GM19324 (cell line): ENCODE measurements around the gene KMT2C.

Source experiments
- ATAC-seq: cut with Tn5 transposase; IDR thresholded peaks from one replicate; pipeline ENCODE4 v1.9.1; 2021; ENCODE audit warnings: mild to moderate bottlenecking, moderate library complexity; ENCODE audit not compliant: unreplicated experiment, low FRiP score

Gene KMT2C

DNA sequence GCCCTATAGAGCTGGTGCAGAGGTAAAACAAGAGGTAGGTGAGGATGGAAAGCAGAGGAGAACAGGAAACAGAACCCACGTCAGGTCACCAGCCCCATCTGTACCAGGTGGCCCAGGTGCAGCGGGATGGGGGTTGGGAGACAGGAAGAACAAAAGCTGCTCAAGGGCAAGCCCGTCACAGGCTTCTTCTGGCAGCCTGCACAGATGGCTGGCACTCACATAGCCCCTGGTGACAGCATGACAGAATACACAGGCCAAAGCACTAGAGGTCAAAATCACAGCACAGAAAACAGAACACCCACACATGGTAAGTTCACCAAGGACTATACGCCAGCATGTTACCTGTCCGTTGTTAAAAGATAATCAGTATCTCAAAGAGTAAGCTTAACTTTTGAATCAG, 283.5 kb downstream of the KMT2C start:
- no peak for ATAC-seq

DNA sequence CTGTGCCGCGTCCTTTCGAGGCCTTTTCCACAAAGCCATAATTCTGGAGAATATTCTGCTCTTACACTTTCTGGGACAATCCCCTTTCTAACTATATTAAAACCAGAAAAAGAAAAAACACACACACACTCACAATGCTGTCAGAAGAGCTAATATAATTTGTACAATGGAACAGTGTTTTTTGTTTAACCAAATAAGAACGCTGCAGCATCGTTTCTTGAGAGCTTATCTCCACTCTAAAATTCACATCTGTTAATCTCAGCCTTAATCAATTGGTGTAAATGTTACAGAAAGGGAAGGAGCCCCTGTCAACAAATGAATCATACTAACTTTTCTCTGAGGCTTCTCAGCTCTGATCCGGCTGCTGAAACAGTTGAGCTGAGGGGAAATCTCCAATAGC, 286.4 kb downstream of the KMT2C start:
- ATAC-seq, result no peak

DNA sequence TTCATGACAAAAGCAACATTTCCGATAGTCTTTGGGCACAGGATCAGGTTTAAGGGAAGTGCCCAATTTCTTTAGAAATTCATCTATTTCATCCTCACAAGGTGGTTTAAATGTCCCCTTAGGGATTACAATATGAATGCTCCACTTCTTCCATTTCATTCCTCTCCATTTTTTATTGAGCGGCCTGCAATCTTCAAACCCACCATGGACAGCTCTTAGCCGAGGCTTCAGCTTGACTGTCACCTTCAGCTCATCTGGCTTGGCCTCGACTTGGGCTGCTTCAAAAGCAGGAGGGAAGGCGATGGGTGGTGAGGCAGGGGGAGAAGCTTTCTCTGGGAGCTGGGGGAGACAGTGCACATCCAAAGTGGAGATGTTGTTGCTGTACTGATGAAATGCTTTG, 287.1 kb downstream of the KMT2C start:
- ATAC-seq, result no peak

DNA sequence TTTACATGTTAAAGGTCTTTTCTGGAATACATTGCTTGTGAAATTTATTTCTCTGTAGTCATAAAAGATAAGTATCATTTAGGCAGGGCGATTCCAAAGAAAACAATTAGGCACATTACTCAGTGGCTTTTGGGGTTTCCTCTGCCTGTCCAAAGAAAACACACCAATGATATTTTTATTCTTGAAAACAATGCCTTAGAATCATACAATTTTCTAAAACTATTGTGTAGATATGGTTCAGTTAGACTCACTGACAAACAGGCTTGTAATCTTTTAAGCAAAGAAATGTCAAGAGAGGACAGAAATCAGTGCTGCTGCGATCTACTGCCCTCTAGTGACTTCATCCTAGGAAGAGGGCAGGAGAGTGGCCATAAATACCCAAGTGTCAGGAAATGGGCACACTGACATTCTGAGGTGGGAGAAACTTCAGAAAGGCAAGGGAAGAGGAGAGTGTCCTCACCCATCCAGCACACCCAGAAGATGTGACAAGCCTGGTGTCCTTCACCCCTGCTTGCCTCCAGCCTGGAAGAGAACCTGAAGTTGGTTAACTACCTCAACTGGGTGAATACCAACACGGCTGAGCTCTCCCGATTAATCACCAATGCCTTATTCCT, 289.8 kb downstream of the KMT2C start:
- ATAC-seq, result no peak

DNA sequence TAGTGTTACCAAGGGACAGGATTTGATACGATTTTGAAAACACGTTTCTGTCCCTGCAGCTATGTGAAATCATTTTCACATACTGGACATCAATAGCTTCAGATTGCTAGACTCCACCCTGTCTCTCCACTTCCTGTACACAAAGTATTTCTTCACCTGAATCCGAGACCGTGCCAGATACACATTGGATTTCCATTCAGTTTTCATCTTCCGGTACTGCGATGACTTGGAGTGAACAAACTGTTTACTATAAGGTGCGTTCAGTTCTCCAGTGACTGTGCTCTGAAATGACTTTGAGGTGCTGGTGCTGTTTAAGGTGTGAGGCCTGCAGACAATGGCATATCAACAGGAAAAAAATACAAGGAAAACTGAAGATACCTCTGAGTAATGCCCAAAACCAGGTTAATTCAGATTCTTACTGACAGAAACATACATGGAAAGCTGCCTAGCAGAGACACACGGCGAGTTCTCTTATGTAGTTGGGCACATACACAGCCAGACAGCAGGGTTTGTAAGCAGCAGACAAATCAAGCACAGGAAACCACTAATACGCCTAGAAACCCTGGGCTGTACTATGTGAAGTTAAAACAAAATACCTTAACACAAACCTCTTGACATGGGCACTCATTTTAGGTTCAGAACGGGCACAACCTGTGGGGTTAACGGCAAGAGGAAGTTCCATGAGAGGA, 291.1 kb downstream of the KMT2C start:
- ATAC-seq, result no peak

DNA sequence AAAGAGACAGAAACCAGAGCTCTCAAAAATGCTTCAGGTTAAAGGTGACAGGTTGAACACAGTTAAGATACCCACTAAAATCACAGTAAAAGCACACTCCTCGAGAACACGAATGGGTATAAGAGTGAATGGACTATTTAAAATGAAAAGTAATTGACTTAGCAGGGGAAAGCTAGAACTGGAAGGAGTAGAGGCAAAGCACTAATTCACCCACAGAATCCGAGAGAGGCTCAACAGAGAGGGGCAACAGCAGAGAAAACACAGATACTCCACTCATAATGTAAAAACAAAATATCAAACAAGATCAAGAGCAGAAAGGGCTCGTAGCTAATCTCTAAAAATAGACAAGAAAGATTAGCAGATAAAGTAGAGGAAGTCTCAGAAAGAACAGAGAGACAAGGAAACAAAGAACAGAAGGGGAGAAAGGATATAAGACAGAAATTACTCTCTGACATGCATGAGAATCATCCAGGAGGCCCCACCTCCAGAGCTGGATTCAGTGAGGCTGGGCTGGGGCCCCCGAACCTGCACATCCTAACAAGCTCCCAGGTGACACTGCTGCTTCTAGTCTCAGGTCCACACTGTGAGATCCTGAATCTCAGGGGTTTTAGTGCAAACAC, 292.7 kb downstream of the KMT2C start:
- no peak for ATAC-seq

DNA sequence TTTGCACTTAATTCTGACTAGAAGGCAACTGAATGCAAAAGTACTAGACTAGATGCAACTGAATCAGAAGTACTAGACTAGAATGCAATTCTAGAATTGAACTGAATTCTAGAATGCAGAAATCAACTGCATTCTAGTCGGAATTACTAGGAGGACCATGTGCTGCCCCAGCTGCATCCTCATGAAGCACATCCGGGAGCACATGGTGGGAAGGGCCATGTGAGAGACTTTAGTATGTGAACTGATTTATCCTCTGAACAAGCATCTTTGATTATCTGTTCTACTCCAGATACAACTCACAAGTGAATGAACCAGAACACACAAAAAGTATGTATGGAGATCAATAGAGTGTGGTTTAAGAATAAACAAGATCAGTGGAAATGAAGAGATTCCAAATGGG, 295.2 kb downstream of the KMT2C start:
- ATAC-seq, result no peak

DNA sequence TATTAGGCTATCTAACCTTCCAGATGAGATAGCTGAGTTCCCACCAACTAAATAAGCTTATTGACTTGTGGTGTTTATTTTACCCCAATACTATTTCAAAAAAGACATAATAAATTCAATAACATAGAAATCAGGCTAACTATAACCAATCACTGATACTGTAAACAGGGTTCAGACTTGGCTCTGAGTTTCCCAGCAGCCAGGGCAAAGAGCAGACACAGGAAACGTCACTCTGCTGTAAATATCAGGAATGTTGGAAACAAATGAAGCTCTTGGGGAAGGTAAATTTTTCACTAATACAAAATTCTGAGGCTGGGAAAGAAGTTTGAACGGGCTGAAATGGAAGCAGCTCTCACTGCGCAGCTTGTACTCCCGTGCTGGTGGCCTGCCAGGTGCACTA, 295.7 kb downstream of the KMT2C start:
- no peak for ATAC-seq

DNA sequence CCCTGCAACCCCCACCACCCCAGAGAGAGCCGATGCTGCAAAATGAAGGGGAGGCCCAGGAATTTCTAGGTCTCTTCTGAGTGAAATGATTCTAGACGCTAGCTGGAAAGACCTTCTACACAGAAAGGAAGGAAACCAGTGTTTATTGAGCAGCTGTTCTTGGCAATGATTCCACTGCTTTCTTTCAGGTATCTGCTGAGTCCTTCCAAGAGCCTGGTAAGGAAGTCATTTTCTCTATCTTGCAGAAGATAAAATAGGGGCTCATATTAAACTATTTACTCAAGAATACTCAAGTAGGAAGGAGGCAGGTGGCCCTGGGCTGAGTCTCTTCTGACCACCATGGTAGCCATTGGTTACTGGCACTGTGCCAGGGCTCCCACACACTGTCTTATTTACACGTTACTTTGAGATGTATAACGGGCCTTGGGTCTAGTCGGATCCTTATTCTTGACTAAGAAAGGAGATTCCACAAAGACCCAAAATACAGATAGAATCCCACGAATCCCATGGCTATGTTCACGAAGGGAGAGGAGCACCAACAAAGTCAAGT, 298.3 kb downstream of the KMT2C start:
- no peak for ATAC-seq

DNA sequence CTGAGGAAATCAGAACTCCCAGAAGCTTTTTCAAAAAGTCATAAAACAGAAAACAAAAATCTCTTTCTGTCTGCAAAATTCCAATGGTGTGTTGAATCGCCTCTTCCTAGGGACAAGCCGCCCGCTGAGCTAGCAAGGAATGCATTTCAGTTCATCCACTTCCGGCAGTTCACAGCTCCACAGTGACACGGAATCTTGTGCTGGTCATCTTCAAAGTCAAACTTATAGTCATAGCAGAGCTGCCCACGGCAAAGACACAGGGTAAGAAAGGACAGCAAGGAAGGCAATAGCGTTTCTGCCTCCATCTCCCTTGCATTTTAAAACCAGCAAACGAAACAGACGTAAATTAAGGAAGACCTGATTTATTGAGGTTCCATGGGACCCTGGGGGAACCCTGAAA, 299.1 kb downstream of the KMT2C start:
- no peak for ATAC-seq

DNA sequence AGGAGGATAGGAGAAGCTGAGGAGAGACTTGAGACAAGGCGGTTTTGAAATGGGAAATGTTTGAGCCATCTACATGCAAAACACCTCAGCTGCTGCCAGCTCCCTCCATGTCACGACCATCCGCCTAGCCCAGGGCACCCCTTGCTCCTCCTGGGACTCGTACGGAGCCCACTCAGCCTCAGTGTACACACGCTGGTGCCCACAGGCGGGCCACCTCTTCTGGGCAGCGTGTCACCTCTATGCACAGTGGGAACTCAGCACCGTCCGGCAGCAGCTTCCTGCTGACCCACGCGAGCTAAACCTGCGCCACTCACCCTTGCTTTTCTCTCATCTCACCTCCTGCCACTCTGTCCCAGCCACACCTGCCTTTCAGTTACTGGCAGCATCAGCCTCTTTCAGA, 302.0 kb downstream of the KMT2C start:
- ATAC-seq, result no peak

DNA sequence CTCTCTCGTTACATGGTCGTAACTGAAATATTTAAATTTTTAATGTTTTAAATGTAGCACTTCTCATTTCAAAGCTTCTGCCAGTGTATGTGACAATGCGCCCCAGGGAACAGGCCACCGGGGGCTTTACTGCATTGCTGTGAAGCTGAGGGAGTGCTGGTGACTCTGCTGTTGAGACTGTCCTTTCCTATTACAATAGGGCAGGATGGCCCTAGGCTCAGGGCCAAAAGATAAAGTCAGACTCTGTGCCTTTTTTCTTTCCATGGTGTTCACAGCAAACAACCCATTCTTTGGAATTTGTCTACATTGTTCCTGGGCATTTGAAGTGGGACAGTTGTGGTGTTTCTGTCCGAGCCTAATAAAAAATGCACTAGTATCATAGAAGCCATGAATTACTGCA, 303.0 kb downstream of the KMT2C start:
- no peak for ATAC-seq

DNA sequence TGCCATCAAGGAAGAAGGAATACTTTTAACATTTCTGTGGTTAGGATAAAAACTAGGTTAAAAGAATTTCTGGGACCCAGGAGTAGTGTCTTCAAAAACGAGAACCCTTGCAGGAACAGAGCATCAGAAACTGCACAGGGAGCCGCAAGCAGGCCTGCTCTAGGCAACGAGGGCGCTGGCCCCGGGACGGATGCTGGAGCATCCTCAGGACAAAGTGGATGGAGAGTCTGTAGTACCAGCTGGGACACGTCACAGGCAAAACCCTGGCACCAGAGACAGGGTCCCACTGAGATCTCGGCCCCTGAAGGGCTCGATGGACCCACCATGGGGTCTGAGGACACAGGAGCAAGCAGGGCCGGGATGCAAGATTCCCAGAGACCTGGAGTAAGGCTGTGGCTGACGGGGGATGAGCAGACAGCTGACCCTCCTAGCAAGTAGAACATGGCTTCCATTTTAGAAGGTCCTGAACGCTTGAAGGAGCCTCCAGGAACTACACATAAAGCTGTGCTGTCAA, 303.8 kb downstream of the KMT2C start:
- no peak for ATAC-seq

DNA sequence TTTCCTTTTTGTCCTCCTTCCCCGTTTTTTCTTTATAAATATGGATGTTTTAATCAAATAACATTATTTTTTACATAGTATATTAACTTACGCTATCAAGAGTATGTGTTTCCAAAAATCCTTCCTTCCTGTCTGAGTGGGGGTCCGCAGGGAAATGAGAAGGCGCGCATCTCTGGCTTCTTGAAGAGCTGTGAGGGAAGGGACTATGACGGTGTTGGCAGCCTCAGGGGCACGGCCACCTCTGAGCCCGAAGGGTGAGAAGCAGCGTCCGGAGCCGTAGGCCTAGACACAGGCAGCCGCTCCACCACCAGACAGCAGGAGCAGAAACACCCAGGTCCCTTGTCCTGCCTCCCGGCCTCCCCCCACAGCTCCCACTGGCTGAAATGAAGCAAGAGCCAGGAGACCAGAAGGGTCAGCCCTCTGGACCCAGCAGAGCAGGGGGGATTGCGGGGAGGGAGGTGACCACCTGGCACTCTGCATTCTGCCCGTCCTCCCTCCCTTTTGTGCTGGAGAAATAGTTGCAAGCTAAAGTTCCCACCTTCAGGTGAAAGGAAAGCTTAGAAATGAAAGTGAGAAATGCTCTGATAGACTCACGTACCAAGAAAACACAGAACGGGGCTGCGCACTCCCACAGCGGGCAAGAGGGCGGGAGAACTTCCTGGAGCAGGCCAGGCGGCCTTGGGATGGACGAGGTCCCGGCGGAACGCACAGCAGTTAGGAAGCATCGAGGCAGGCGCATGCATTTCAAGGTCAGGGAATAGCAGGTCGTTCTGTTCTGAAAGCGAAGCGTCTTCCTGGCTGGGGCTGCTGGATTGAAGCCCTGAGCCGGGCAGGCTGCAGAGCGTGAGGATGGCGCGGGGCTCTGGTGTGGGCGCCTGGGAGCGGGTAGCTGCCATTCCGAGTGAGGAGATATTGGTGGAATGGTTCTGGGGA, 304.9 kb downstream of the KMT2C start:
- ATAC-seq, result no peak

DNA sequence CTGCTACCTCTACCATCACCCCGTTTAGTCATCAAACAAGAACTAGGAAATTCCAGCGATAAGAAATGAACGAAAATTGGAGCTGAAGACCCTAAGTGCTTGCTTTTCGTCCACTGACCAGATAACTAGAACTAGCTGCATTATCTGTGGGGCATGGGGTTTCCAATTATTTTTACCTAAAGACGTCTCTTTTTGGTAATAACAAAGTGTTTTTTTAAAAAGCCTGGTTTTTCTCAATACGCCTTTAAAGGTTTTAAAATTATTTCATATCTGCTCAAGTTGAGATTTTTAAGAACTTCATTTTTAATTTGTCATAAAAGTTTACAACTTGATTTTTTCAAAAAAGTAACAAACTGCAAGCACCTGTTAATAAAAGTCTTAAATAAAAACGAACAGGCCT, 306.1 kb downstream of the KMT2C start:
- no peak for ATAC-seq

DNA sequence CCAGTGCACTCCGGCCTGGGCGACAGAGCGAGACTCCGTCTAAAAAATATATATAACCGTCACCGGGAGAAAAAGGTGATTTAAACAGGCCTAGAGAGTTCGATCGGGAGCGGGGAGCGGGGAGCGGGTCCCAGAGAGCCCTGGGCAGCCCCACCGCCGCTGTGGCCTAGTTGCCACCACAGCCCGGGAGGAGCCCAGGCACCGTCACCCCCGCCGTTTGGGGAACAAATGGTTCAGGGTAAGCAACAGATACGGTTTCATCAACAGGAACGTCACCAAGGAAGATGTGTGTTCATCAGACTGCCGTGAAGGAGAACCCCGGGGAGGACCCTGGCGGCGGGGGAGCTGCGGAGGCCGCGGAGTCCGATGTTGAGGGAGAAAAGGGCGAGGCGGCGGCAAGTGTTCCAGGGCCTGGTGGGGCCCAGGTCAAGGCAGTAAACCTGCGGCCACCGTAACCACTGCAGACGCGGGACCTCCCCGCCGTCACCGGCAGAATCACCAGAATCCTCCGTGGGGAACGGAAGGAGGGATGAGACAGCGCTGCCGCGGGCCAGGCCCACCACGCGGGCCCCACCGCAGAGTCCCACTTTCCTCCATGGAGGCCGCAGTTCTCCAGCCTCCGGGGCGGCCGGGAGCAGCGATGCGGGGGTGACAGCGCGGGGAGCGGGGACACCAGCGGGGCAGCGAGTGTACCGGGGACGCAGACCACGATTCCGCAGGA, 306.9 kb downstream of the KMT2C start:
- no peak for ATAC-seq

DNA sequence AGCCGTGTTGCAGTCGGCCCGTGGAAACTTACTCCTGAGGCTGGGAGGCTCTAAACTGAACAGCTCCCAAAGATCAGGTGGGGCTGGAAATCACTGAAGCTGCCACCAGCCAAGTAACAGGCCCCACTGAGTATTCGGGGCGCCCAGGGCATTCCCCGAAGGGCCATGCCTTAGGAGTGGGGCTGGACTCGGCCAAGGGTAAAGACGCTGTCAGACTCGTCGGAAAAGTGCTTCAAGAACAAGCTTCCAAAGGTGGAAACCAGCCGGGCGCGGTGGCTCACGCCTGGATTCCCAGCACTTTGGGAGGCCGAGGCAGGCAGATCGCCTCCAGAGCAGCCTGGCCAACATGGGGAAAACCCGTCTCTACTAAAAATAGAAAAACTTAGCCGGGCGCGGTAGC, 307.6 kb downstream of the KMT2C start:
- ATAC-seq, result no peak

DNA sequence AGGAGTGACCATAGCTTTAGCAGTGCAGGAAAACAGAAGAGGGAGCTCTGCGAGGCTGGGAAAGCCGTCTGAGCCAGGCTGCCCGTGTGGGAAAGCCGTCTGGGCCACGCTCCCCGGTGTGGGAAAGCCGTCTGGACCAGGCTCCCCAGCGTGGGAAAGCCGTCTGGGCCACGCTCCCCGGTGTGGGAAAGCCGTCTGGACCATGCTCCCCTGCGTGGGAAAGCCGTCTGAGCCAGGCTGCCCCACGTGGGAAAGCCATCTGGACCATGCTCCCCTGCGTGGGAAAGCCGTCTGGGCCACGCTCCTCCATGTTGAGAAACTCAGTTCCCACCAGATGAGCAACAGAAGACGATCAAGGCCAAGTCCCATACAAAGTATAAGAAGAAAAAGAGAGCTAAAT, 308.6 kb downstream of the KMT2C start:
- ATAC-seq, result no peak

DNA sequence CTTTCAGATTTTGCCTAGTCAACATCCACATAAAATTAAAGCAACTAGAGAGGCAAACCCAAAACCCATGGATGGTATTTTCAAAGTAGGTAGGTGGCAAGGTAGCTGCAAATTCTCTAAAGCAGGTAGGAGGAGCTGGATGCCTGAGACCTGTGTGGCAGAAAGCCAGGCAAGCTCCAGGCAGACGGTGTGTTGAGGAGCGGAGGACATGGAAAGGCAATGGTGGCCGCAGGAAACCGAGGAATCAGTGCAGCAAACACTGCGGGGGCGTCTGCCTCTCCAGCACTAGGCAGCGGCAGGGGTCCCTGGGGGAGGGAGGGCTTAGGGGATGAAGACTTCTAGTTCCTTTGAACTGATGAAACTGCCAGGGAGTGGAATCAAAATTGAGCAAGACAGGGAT, 309.1 kb downstream of the KMT2C start:
- ATAC-seq, result no peak

DNA sequence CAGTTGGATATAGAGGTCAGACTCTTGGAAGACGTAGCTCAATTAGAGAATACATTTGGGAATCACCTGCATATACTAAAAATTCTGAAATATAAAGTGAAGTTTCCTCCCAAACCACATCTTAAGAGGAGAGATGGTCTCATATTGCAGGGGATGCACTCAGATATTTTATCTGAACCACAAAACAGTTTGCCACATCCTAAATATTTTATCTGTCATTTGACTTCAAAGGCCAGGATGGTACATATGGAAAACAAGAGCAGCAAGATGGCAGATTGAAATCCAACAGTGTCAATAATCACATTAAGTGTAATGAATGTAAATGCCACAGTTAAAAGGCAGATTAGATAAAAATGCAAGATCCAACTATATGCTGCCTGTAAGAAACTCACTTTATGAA, 313.3 kb downstream of the KMT2C start:
- ATAC-seq, result no peak
